Stimulated activated effector memory CD8-positive, alpha-beta T cell treated with anti-CD3 and anti-CD28 coated beads, Interleukin-12 subunit alpha, Interleukin-12 subunit beta, amount 100 ng/mL, for 72 hours (primary cell): ENCODE results near the gene TMEM145.

Experiments
- ATAC-seq: fragments of 150-1000 bp; cut with Tn5 transposase; 2 replicates; pipeline ENCODE4 v1.10.0; 2021
- DNase-seq, 2 donors: peaks; one replicate each; pipeline ENCODE4 v3.0.0; 2021 to 2022; ENCODE audit warnings: low spot score in 2 of 2
- H3K27ac Mint-ChIP-seq: one replicate; pipeline ENCODE4 v1.8.0; 2022; ENCODE audit warnings: mild to moderate bottlenecking, mixed read lengths
- H3K36me3 Mint-ChIP-seq: one replicate; pipeline ENCODE4 v1.8.0; 2022; ENCODE audit warnings: mild to moderate bottlenecking, mixed read lengths
- H3K4me1 Mint-ChIP-seq: one replicate; pipeline ENCODE4 v1.8.0; 2022; ENCODE audit warnings: mixed read lengths
- H3K4me3 Mint-ChIP-seq: one replicate; pipeline ENCODE4 v1.8.0; 2022; ENCODE audit warnings: mild to moderate bottlenecking, mixed read lengths
- H3K9me3 Mint-ChIP-seq: one replicate; pipeline ENCODE4 v1.8.0; 2022; ENCODE audit warnings: mixed read lengths

Gene TMEM145

DNA sequence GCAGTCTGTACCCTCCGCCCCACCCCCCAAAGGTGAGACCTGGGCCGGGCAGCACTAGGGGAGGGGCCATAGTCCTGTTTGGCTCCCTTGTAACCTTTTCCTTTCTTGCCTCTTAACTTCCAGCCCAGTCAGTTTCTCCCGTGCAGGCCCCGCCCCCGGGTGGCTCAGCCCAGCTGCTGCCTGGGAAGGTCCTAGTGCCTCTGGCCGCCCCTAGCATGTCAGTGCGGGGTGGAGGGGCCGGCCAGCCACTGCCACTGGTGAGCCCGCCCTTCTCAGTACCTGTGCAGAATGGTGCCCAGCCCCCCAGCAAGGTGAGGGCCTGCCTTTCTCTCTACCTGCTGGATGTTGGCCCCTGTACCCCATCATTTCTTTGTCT lies 21.7 kb upstream of the TMEM145 start:
- DNase-seq: no peak
- no peak overlapping the region for H3K4me3 Mint-ChIP-seq
- peaks cover 93% of the 10 kb centered on the region for H3K36me3 Mint-ChIP-seq
- no peak for ATAC-seq
- H3K9me3 Mint-ChIP-seq: no peaks in the 10 kb centered on the region
- peak overlapping the region; percentile 73 for H3K27ac Mint-ChIP-seq
- H3K4me1 Mint-ChIP-seq: peaks cover 13% of the 10 kb centered on the region

DNA sequence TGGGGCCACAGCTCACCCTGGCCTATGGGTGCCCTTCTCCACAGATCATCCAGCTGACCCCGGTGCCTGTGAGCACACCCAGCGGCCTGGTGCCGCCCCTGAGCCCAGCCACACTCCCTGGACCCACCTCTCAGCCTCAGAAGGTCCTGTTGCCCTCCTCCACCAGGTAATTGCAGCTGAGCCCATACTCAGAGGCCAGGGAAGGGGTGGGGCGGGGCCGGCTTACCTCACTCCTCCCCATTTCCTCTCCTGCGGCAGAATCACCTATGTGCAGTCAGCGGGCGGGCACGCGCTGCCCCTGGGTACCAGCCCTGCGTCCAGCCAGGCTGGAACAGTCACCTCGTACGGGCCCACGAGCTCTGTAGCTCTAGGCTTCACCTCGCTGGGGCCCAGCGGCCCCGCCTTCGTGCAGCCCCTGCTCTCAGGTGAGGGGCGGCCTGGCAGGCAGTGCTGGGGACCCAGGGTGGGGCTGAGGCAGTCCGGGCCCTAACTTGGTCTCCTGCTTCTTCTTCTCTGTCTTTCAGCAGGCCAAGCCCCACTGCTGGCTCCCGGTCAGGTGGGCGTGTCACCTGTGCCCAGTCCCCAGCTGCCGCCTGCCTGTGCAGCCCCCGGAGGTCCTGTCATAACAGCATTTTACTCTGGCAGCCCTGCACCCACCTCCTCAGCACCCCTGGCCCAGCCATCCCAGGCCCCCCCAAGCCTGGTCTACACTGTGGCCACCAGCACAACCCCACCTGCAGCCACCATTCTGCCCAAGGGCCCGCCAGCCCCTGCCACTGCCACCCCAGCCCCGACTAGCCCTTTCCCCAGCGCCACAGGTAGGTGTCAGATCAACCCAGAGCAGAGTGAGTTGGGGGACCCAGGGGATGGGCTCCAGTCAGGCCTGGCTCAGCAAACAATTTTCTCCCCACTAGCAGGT lies 20.8 kb upstream of the TMEM145 start:
- no peak for DNase-seq
- H3K4me1 Mint-ChIP-seq: peaks cover 13% of the 10 kb centered on the region
- peaks cover 92% of the 10 kb centered on the region for H3K36me3 Mint-ChIP-seq
- H3K9me3 Mint-ChIP-seq: no peaks in the 10 kb centered on the region
- H3K4me3 Mint-ChIP-seq: no peak overlapping the region
- H3K27ac Mint-ChIP-seq: peak overlapping the region; percentile 73
- no peak for ATAC-seq

DNA sequence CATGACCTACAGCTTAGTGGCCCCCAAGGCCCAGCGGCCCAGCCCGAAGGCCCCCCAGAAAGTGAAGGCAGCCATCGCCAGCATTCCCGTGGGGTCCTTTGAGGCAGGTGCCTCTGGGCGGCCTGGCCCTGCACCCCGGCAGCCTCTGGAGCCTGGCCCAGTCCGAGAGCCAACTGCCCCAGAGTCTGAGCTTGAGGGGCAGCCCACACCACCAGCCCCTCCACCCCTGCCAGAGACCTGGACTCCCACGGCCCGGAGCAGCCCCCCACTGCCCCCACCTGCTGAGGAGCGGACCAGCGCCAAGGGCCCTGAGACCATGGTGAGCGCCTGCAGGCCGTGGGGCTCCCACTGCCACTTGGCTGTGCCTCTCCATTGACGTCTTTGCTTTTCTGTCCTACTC lies 20.1 kb upstream of the TMEM145 start:
- Mint-ChIP-seq H3K36me3 (peaks cover 85% of the 10 kb centered on the region), H3K4me3 (no peak overlapping the region), H3K27ac (no peak overlapping the region), H3K9me3 (no peaks in the 10 kb centered on the region), H3K4me1 (peaks cover 13% of the 10 kb centered on the region)
- ATAC-seq: no peak
- DNase-seq: no peak

DNA sequence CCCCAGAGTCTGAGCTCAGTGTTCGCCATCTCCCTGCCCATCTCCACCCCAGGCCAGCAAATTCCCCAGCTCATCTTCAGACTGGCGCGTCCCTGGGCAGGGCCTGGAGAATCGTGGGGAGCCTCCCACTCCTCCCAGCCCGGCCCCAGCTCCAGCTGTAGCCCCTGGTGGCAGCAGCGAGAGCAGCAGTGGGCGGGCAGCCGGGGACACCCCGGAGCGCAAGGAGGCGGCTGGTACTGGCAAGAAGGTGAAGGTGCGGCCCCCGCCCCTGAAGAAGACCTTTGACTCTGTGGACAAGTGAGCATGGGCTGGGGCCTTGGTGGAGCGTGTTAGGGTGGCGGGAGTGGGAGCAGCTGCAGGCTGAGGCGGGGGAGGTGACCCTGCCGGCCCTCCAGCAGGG lies 19.6 kb upstream of the TMEM145 start:
- ATAC-seq: no peak
- Mint-ChIP-seq H3K4me3 (no peak overlapping the region), H3K27ac (no peak overlapping the region), H3K9me3 (no peaks in the 10 kb centered on the region), H3K36me3 (peaks cover 80% of the 10 kb centered on the region), H3K4me1 (peaks cover 13% of the 10 kb centered on the region)
- DNase-seq: no peak

DNA sequence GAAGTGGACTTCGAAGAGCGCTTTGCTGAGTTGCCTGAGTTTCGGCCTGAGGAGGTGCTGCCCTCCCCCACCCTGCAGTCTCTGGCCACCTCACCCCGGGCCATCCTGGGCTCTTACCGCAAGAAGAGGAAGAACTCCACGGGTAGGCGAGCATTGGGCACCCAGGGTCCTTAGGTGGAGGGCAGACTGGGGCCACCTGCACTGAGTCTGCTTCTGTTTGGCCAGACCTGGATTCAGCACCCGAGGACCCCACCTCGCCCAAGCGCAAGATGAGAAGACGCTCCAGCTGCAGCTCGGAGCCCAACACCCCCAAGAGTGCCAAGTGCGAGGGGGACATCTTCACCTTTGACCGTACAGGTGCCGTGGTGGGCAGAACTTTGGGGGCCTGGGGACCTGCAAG lies 19.2 kb upstream of the TMEM145 start:
- H3K4me3 Mint-ChIP-seq: no peak overlapping the region
- H3K36me3 Mint-ChIP-seq: peaks cover 76% of the 10 kb centered on the region
- H3K9me3 Mint-ChIP-seq: no peaks in the 10 kb centered on the region
- DNase-seq (no peak), ATAC-seq (no peak)
- peaks cover 13% of the 10 kb centered on the region for H3K4me1 Mint-ChIP-seq
- H3K27ac Mint-ChIP-seq: no peak overlapping the region

DNA sequence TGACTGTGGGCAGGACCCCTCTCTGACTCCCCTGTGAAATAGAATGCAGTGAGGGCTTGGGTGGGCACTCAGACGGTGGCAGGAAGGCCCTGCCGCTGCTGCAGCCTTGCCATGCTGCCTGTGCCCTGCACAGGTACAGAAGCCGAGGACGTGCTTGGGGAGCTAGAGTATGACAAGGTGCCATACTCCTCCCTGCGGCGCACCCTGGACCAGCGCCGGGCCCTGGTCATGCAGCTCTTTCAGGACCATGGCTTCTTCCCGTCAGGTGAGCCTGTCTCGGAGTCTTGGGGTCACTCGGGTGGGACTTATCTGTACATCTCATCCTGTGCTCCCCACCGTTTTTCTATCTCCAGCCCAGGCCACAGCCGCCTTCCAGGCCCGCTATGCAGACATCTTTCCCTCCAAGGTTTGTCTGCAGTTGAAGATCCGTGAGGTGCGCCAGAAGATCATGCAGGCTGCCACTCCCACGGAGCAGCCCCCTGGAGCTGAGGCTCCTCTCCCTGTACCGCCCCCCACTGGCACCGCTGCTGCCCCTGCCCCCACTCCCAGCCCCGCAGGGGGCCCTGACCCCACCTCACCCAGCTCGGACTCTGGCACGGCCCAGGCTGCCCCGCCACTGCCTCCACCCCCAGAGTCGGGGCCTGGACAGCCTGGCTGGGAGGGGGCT lies 18.5 kb upstream of the TMEM145 start:
- peaks cover 13% of the 10 kb centered on the region for H3K4me1 Mint-ChIP-seq
- peaks cover 73% of the 10 kb centered on the region for H3K36me3 Mint-ChIP-seq
- H3K27ac Mint-ChIP-seq: no peak overlapping the region
- no peak for ATAC-seq
- DNase-seq: no peak
- no peaks in the 10 kb centered on the region for H3K9me3 Mint-ChIP-seq
- H3K4me3 Mint-ChIP-seq: no peak overlapping the region

DNA sequence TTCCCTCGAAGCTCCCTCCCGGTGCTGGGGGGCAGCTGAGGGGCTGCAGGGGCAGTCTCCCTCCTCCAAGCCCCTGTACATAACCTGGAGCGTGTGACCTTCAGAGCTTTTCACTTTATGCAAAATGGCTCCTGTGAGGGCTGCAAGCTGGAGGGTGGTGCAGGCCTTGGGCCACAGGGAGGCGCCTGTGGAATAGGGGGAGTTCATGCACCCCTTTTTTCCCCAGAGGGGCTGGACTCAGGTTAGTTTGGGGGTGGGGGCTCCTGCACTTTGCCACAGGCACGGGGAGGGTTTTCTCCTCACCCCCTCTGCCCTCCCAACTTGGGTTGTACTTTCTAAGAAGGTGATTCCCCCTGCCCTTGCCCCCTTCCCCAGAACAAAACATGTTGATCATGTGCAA lies 17.8 kb upstream of the TMEM145 start:
- peaks cover 13% of the 10 kb centered on the region for H3K4me1 Mint-ChIP-seq
- DNase-seq: no peak

DNA sequence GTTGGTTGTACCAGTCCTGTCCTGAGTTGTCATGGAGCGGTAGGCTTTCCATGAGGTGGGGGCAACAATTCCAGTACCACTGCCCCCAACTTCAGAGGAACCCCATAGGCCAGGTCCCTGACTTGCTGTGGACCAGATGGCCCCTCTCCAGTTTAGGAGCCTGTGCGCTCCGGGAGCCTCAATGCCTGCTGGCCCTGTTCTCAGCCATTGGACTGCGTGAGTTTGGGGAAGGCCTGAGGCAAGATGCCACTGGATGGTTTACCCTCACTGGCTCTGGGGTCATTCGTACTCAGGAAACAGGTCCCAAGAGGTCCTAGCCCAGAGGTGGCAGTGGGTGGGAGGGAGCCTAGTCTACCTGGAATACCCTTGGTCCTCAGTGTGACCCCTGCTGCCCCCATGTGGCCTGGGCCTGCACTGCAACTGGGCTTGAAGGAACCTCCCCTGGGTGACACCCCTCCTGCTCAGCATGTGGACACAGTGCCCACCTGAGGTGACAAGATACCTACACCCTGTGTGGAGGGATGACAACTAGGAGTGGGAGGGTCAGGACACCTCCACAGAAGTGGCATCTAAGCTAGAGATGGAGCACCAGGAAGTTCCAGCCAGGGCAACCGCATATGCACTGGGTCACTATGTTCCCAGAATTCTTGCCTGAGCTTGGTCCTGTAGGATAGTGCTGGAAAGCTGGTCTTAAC lies 17.1 kb upstream of the TMEM145 start:
- no peaks in the 10 kb centered on the region for H3K9me3 Mint-ChIP-seq
- no peak overlapping the region for H3K4me3 Mint-ChIP-seq
- peak overlapping the region; percentile 11 for H3K27ac Mint-ChIP-seq
- ATAC-seq: peak; percentile 82
- peaks cover 65% of the 10 kb centered on the region for H3K36me3 Mint-ChIP-seq
- peaks cover 13% of the 10 kb centered on the region for H3K4me1 Mint-ChIP-seq
- DNase-seq: peak; percentile 95 to 98

More for the DNA sequence above, 17.8 kb upstream of the TMEM145 start:
- ATAC-seq: no peak
- Mint-ChIP-seq H3K4me3 (no peak overlapping the region), H3K9me3 (no peaks in the 10 kb centered on the region), H3K36me3 (peaks cover 72% of the 10 kb centered on the region), H3K27ac (no peak overlapping the region)

DNA sequence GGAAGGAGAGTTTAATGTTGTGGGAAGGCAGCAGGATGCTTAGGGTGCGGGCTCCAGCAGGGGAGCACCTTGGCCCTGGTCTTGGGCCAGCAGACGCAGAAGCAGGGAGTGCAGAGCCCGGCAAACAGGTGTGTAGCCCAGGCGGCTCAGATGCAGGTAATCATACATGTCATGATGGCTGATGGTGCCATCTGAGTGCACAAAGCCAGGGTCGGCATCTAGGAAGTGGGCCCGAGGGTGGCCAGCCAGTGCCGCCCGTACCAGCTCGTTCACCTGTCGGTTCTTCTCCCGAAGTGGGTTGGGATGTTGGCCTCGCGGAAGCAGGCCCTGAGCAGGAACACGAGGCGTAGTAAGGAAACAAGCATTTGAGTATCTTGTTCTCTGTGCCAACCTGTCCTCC lies 16.1 kb upstream of the TMEM145 start:
- no peak for ATAC-seq
- DNase-seq: no peak
- H3K9me3 Mint-ChIP-seq: no peaks in the 10 kb centered on the region
- peaks cover 17% of the 10 kb centered on the region for H3K4me1 Mint-ChIP-seq
- H3K36me3 Mint-ChIP-seq: peaks cover 55% of the 10 kb centered on the region
- H3K4me3 Mint-ChIP-seq: no peak overlapping the region
- H3K27ac Mint-ChIP-seq: peak overlapping the region; percentile 11

DNA sequence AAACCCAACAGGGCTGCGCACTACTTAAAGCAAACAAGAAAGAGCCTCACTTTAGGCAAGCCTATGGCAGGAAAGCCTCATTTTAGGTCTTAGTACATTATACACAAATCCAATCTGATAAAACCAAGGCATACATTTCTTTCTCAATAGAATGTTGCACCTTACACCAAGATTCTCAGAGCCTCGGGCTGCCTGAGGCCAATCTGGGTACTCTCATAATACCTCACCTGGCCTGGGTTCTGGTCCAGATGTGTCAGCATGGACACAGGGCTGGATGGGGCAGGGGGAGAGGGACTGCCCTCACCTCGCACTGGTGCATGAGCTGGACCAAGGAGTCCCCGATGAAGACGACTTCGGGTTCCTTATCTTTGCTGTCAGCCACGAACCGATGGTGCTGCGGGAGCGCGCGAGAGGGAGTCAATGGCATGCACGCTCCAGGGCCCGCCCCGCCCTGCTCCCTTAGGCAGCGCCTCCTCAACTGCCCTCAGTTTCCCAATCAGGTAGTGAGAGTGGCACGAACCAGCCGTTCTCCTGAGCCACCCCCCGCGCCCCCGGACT lies 11.4 kb upstream of the TMEM145 start, which contains the start of gene PRR19:
PRR19 (plus strand) TSS at position 487 of the 558 bp plus-strand sequence. CDS start 7,453 bp downstream, outside the sequence.
- DNase-seq (no peak), ATAC-seq (peak; percentile 45)
- H3K36me3 Mint-ChIP-seq: peaks cover 21% of the 10 kb centered on the region
- peak within 1 kb of the TSS; percentile 88 for H3K4me3 Mint-ChIP-seq
- H3K4me1 Mint-ChIP-seq: peaks cover 29% of the 10 kb centered on the region
- no peaks in the 10 kb centered on the region for H3K9me3 Mint-ChIP-seq
- H3K27ac Mint-ChIP-seq: peak within 1 kb of the TSS; percentile 87

DNA sequence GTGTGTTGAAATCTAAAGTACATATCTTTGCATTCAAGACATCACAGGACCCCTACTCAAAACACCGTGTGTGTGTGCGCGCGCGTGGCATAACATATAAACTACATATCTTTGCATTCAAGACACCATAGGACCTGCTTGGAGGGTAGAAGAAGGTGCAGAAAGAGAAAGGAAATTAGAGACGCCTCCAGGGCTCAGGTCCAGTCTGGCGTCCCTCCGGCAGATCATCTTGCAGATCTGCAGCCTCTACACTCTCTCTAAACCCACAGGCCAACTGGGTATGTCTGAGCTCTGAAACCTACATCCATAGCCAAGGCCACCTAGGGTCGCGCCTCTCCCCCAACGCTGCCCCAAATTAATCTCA lies 10.0 kb upstream of the TMEM145 start:
- DNase-seq: no peak
- peak overlapping the region; percentile 88 for H3K4me3 Mint-ChIP-seq
- peaks cover 17% of the 10 kb centered on the region for H3K36me3 Mint-ChIP-seq
- no peaks in the 10 kb centered on the region for H3K9me3 Mint-ChIP-seq
- no peak for ATAC-seq
- H3K27ac Mint-ChIP-seq: peak overlapping the region; percentile 87
- peaks cover 35% of the 10 kb centered on the region for H3K4me1 Mint-ChIP-seq

DNA sequence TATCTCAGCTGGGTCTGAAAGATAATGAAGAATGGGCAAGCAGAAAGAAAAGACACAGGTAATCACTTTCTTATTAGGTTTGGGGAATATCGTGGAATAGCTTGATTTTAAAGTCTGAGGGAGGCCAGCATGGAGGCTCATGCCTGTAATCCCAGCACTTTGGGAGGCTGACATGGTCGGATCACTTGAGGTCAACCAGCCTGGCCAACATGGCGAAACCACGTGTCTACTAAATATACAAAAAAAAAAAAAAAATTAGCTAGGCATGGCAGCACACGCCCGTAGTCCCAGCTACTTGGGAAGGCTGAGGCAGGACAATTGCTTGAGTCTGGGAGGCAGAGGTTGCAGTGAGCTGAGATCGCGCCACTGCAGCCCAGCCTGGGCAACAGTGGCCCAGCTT lies 9.2 kb upstream of the TMEM145 start:
- Mint-ChIP-seq H3K4me1 (peaks cover 35% of the 10 kb centered on the region), H3K4me3 (no peak overlapping the region), H3K36me3 (peaks cover 17% of the 10 kb centered on the region), H3K27ac (peak overlapping the region; percentile 87), H3K9me3 (no peaks in the 10 kb centered on the region)
- ATAC-seq (no peak), DNase-seq (no peak)

DNA sequence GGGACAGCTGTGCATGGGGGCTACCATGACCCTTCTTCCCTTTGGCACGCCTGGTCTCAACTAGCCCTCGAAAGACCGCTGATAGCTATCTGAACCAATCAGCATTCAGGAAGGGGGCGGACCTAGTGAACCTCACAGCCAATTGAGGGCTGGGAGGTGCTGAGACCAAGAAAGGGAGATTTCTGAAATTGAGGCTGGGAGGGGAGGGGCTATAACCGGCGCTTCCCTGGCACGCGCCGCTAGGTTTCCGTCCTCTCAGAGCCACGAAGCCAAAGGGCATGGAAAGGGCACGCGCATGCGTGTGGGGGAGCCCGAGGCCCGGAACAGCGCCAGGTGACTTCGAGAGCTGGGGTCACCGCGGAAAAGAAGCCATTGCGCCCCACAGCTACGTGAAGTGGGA lies 6.5 kb upstream of the TMEM145 start:
- ATAC-seq (no peak), DNase-seq (no peak)
- H3K4me1 Mint-ChIP-seq: peaks cover 28% of the 10 kb centered on the region
- H3K4me3 Mint-ChIP-seq: no peak overlapping the region
- no peaks in the 10 kb centered on the region for H3K9me3 Mint-ChIP-seq
- H3K36me3 Mint-ChIP-seq: peaks cover 6% of the 10 kb centered on the region
- no peak overlapping the region for H3K27ac Mint-ChIP-seq

DNA sequence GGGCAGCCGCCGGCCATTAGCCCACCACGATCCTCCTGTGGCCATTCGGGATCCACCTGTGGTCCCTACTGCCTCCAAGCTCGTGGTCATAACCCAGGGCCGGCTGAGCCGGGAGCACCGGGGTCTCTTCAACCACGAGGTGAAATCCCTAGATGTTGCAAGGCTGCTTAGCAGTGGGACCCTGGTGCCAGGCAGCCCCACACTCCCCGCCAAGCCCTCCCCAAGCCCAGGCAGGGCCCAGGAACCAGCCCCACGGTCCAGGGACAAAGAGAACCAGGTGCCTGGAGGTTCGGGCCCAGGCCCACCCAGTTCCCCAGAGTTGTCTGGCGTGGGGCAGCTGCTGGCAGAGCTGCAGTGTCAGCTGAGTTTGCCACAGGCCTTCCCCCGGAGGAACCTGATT lies 3.4 kb upstream of the TMEM145 start:
- no peak for DNase-seq
- no peak for ATAC-seq
- Mint-ChIP-seq H3K9me3 (no peaks in the 10 kb centered on the region), H3K4me1 (peaks cover 23% of the 10 kb centered on the region), H3K27ac (no peak overlapping the region), H3K36me3 (no peaks in the 10 kb centered on the region), H3K4me3 (no peak overlapping the region)

DNA sequence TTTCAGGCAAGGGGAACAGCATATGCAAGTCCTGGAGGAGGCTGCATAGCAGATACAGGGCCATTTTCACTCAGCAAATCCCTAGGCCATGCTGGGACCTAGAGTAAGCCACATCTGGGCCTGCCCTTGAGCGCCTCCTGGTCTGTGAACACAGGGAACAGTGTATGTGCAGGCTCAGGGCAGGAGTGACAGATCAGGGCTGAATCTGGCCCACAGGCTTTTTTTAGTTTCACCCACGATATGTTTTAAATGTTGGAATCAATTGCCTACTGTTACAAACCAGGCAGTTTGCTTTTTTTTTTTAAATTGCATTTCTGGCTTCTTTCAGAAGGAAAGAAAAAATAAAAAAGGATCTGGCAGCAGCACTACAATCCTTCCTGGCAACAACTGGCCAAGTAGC lies 1.5 kb upstream of the TMEM145 start:
- H3K4me1 Mint-ChIP-seq: peaks cover 28% of the 10 kb centered on the region
- no peaks in the 10 kb centered on the region for H3K36me3 Mint-ChIP-seq
- no peak overlapping the region for H3K4me3 Mint-ChIP-seq
- DNase-seq (no peak), ATAC-seq (no peak)
- no peaks in the 10 kb centered on the region for H3K9me3 Mint-ChIP-seq
- no peak overlapping the region for H3K27ac Mint-ChIP-seq
